H1 (cell line): Measurements from ENCODE around the gene HIVEP3. TPM values are rescaled to one million over a fixed set of nuclear protein-coding genes. Genes with fewer than 3 reads are reported as not detected.

Experiments
- ASH2L ChIP-seq: fragments of 200-600, 300-600 bp; sonication (generic); IDR thresholded peaks from one replicate; pipeline ENCODE4 v1.7.1; 2017; ENCODE audit warnings: low read length
- CBX8 ChIP-seq: fragments of 300-800, 300-1000 bp; sonication (generic); IDR thresholded peaks from 2 replicates; pipeline ENCODE4 v1.7.1; 2016; ENCODE audit warnings: low read depth, low read length, borderline replicate concordance
- GTF2F1 ChIP-seq: IDR thresholded peaks from 2 replicates; pipeline ENCODE4 v1.6.1; 2012; ENCODE audit warnings: low read depth, low read length, improper control_type of control experiment, borderline replicate concordance
- JUN ChIP-seq: IDR thresholded peaks from 2 replicates; pipeline ENCODE4 v1.6.1; 2011; ENCODE audit warnings: low read depth, mild to moderate bottlenecking, improper control_type of control experiment, low read length
- JUND ChIP-seq: IDR thresholded peaks from 2 replicates; pipeline ENCODE4 v1.6.1; 2011; ENCODE audit warnings: mild to moderate bottlenecking, improper control_type of control experiment, low read length
- NRF1 ChIP-seq: IDR thresholded peaks from 2 replicates; pipeline ENCODE4 v1.6.1; 2011; ENCODE audit warnings: mild to moderate bottlenecking, low read depth, low read length, improper control_type of control experiment
- PHF8 ChIP-seq: fragments of 200-600 bp; sonication (generic); conservative IDR thresholded peaks from 2 replicates; pipeline ENCODE4 v1.7.1; 2012; ENCODE audit warnings: low read depth, mild to moderate bottlenecking, inconsistent platforms, low read length, moderate library complexity
- YY1 ChIP-seq: IDR thresholded peaks from 2 replicates; pipeline ENCODE4 v1.6.1; 2011; ENCODE audit warnings: low read depth, mild to moderate bottlenecking, low read length
- ZNF274 ChIP-seq: IDR thresholded peaks from 2 replicates; pipeline ENCODE4 v1.7.0; 2012; ENCODE audit warnings: low read length, borderline replicate concordance; ENCODE audit errors: extremely low read depth
- polyA plus RNA-seq, 7 experiments: library from polyadenylated mRNA; depleted of rRNA in 3 of 7; stranded (reverse) in 5 of 7; unstranded in 2 of 7; fragments of >200 nt in 5 of 7; fragments of 200-250 nt in 2 of 7; gene quantifications; 1 replicate in 5 of 7; 2 replicates in 1 of 7; 4 replicates in 1 of 7; pipeline versions ENCODE4 v1.2.1 to v1.2.3, GENCODE V29; 2011 to 2013; ENCODE audit warnings: missing spikeins in 2 of 7, mixed read lengths in 2 of 7
- total RNA-seq: library from RNA; stranded (reverse); fragmentation: NEBNext Ultra II Directional; extraction: Animal tissue kit (Norgen Biotek cat#: 25700); gene quantifications from 2 replicates; pipeline ENCODE4 v1.2.1, GENCODE V29; 2021
- TF ChIP-seq, protein P1 (sequence below): fragments of 300-600 bp; sonication (generic); IDR thresholded peaks from 2 replicates; pipeline ENCODE4 v1.7.1; 2012; ENCODE audit warnings: low read length, moderate library complexity, mild to moderate bottlenecking, inconsistent platforms; ENCODE audit not compliant: insufficient replicate concordance
- TF ChIP-seq, protein P2 (sequence below): IDR thresholded peaks from 2 replicates; pipeline ENCODE4 v1.6.1; 2012; ENCODE audit warnings: inconsistent platforms

Gene HIVEP3
- total and polyA plus RNA-seq, 2 of the 8 experiments (the other 6 are each of a cell fraction or from before 2014, with no cell fraction given) = 0.24 to 0.69 TPM

DNA sequence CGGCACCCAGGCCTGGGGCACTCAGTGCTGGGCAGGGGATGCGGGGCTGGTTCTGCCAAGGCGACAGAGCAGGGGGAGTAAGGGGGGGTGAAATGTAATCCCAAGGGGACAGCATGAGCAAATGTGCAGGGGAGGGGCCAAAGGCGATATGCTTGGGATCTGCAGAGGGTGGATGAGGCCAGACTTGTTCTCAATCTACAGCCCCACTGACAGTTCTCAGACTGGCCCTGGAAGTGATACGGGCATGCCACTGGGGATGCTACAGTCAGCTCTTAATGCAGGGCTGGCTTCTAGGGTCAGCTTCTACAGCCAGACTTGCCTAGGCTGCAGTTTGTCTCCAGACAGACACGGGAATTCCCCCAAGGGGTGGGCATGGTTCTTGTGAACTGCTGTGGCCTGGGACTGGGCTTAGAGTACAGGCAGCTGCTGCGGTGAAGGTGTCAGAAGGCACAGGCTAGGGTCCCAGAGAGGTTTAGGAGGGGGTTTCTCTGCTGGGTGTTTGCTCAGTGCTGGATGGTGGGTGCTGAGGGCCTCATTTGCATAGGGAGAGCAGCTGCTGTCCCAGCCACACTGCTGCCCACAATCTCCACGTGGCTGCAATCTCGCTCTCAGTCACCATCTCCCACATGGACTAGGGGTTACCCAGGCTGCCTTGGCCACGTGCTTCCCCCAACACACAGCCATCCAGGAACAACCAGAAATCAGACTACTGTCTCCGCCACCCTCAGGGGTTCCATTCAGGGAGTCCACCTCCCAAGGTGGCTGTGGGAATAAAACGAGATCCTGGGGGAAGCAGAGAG, 190.1 kb downstream of the HIVEP3 start (continued):
- TF ChIP-seq, protein P1, sequence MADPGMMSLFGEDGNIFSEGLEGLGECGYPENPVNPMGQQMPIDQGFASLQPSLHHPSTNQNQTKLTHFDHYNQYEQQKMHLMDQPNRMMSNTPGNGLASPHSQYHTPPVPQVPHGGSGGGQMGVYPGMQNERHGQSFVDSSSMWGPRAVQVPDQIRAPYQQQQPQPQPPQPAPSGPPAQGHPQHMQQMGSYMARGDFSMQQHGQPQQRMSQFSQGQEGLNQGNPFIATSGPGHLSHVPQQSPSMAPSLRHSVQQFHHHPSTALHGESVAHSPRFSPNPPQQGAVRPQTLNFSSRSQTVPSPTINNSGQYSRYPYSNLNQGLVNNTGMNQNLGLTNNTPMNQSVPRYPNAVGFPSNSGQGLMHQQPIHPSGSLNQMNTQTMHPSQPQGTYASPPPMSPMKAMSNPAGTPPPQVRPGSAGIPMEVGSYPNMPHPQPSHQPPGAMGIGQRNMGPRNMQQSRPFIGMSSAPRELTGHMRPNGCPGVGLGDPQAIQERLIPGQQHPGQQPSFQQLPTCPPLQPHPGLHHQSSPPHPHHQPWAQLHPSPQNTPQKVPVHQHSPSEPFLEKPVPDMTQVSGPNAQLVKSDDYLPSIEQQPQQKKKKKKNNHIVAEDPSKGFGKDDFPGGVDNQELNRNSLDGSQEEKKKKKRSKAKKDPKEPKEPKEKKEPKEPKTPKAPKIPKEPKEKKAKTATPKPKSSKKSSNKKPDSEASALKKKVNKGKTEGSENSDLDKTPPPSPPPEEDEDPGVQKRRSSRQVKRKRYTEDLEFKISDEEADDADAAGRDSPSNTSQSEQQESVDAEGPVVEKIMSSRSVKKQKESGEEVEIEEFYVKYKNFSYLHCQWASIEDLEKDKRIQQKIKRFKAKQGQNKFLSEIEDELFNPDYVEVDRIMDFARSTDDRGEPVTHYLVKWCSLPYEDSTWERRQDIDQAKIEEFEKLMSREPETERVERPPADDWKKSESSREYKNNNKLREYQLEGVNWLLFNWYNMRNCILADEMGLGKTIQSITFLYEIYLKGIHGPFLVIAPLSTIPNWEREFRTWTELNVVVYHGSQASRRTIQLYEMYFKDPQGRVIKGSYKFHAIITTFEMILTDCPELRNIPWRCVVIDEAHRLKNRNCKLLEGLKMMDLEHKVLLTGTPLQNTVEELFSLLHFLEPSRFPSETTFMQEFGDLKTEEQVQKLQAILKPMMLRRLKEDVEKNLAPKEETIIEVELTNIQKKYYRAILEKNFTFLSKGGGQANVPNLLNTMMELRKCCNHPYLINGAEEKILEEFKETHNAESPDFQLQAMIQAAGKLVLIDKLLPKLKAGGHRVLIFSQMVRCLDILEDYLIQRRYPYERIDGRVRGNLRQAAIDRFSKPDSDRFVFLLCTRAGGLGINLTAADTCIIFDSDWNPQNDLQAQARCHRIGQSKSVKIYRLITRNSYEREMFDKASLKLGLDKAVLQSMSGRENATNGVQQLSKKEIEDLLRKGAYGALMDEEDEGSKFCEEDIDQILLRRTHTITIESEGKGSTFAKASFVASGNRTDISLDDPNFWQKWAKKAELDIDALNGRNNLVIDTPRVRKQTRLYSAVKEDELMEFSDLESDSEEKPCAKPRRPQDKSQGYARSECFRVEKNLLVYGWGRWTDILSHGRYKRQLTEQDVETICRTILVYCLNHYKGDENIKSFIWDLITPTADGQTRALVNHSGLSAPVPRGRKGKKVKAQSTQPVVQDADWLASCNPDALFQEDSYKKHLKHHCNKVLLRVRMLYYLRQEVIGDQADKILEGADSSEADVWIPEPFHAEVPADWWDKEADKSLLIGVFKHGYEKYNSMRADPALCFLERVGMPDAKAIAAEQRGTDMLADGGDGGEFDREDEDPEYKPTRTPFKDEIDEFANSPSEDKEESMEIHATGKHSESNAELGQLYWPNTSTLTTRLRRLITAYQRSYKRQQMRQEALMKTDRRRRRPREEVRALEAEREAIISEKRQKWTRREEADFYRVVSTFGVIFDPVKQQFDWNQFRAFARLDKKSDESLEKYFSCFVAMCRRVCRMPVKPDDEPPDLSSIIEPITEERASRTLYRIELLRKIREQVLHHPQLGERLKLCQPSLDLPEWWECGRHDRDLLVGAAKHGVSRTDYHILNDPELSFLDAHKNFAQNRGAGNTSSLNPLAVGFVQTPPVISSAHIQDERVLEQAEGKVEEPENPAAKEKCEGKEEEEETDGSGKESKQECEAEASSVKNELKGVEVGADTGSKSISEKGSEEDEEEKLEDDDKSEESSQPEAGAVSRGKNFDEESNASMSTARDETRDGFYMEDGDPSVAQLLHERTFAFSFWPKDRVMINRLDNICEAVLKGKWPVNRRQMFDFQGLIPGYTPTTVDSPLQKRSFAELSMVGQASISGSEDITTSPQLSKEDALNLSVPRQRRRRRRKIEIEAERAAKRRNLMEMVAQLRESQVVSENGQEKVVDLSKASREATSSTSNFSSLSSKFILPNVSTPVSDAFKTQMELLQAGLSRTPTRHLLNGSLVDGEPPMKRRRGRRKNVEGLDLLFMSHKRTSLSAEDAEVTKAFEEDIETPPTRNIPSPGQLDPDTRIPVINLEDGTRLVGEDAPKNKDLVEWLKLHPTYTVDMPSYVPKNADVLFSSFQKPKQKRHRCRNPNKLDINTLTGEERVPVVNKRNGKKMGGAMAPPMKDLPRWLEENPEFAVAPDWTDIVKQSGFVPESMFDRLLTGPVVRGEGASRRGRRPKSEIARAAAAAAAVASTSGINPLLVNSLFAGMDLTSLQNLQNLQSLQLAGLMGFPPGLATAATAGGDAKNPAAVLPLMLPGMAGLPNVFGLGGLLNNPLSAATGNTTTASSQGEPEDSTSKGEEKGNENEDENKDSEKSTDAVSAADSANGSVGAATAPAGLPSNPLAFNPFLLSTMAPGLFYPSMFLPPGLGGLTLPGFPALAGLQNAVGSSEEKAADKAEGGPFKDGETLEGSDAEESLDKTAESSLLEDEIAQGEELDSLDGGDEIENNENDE = no peak
- TF ChIP-seq PHF8 (no peak), ASH2L (no peak), NRF1 (no peak), ZNF274 (no peak), YY1 (no peak), CBX8 (no peak), JUND (no peak), JUN (no peak), GTF2F1 (no peak)
- TF ChIP-seq, protein P2, sequence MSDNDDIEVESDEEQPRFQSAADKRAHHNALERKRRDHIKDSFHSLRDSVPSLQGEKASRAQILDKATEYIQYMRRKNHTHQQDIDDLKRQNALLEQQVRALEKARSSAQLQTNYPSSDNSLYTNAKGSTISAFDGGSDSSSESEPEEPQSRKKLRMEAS = no peak
